GM12878 (cell line): ENCODE results near the gene TBL1XR1. TPM values are rescaled to one million over a fixed set of nuclear protein-coding genes. Genes with fewer than 3 reads are reported as not detected.
A peak's percentile ranks its signal among the peaks of the same experiment; 100 is the strongest.

Source experiments
- ATF7 ChIP-seq: fragments of 450-650 bp; IDR thresholded peaks from 2 replicates; pipeline ENCODE4 v1.6.1; 2016; ENCODE audit warnings: low read depth, mild to moderate bottlenecking
- CBFB ChIP-seq: IDR thresholded peaks from 2 replicates; pipeline ENCODE4 v1.6.1; 2016; ENCODE audit warnings: antibody characterized with exemption, low read depth
- E4F1 ChIP-seq: fragments of 450-650 bp; IDR thresholded peaks from 2 replicates; pipeline ENCODE4 v1.6.1; 2018; ENCODE audit warnings: borderline replicate concordance, mild to moderate bottlenecking; ENCODE audit not compliant: partially characterized antibody
- EED ChIP-seq: sonication (generic); IDR thresholded peaks from 2 replicates; pipeline ENCODE4 v1.6.1; 2016; ENCODE audit warnings: antibody characterized with exemption, low read depth
- GATAD2B ChIP-seq: fragments of 450-650 bp; conservative IDR thresholded peaks from 2 replicates; pipeline ENCODE4 v1.6.1; 2017; ENCODE audit warnings: low read depth, mild to moderate bottlenecking, moderate library complexity
- HDAC6 ChIP-seq: fragments of 200-600 bp; sonication (generic); IDR thresholded peaks from one replicate; pipeline ENCODE4 v1.8.0; 2017; ENCODE audit warnings: antibody characterized with exemption; ENCODE audit not compliant: unreplicated experiment
- JUNB ChIP-seq: IDR thresholded peaks from 2 replicates; pipeline ENCODE4 v1.6.1; 2016; ENCODE audit warnings: antibody characterized with exemption, mild to moderate bottlenecking
- MTA3 ChIP-seq: IDR thresholded peaks from 2 replicates; pipeline ENCODE4 v1.6.1; 2012; ENCODE audit warnings: low read length, inconsistent platforms, borderline replicate concordance
- MXI1 ChIP-seq: fragments of 150-350 bp; IDR thresholded peaks from 2 replicates; pipeline ENCODE4 v1.6.1; 2011; ENCODE audit warnings: low read depth, mild to moderate bottlenecking, inconsistent platforms, low read length, improper control_type of control experiment
- MYB ChIP-seq: fragments of 150-350 bp; IDR thresholded peaks from 2 replicates; pipeline ENCODE4 v1.6.1; 2014; ENCODE audit warnings: mild to moderate bottlenecking, low read depth, low read length, borderline replicate concordance
- NRF1 ChIP-seq: conservative IDR thresholded peaks from 2 replicates; pipeline ENCODE4 v1.6.1; 2011; ENCODE audit warnings: mild to moderate bottlenecking, low read depth, low read length, improper control_type of control experiment
- PAX8 ChIP-seq: fragments of 450-650 bp; IDR thresholded peaks from 2 replicates; pipeline ENCODE4 v1.6.1; 2017; ENCODE audit warnings: mild to moderate bottlenecking, moderate library complexity
- PKNOX1 ChIP-seq: fragments of 450-650 bp; IDR thresholded peaks from 2 replicates; pipeline ENCODE4 v1.6.1; 2016; ENCODE audit warnings: mild to moderate bottlenecking
- PRDM15 ChIP-seq: fragments of 450-650 bp; formaldehyde crosslinking; IDR thresholded peaks from 2 replicates; pipeline ENCODE4 v1.4.0; 2020; ENCODE audit warnings: mild to moderate bottlenecking, moderate library complexity
- RB1 ChIP-seq: fragments of 450-650 bp; formaldehyde crosslinking; IDR thresholded peaks from 2 replicates; pipeline ENCODE4 v1.6.1; 2017; ENCODE audit warnings: mild to moderate bottlenecking, borderline replicate concordance
- RBBP5 ChIP-seq: fragments of 200-600 bp; sonication (generic); conservative IDR thresholded peaks from 2 replicates; pipeline ENCODE4 v1.6.1; 2016
- RCOR1 ChIP-seq: conservative IDR thresholded peaks from 2 replicates; pipeline ENCODE4 v1.6.1; 2012; ENCODE audit warnings: low read depth, low read length, improper control_type of control experiment
- SREBF2 ChIP-seq: IDR thresholded peaks from 2 replicates; pipeline ENCODE4 v1.6.1; 2012; ENCODE audit warnings: mild to moderate bottlenecking, low read length
- TBL1XR1 ChIP-seq: IDR thresholded peaks from 2 replicates; pipeline ENCODE4 v1.6.1; 2012; ENCODE audit warnings: low read depth, low read length, improper control_type of control experiment
- WRNIP1 ChIP-seq: IDR thresholded peaks from 2 replicates; pipeline ENCODE4 v1.6.1; 2011; ENCODE audit warnings: low read depth, low read length, improper control_type of control experiment, borderline replicate concordance
- YBX1 ChIP-seq: fragments of 450-650 bp; IDR thresholded peaks from 2 replicates; pipeline ENCODE4 v1.6.1; 2016; ENCODE audit warnings: antibody characterized with exemption
- ZSCAN29 ChIP-seq: fragments of 450-650 bp; IDR thresholded peaks from 2 replicates; pipeline ENCODE4 v1.6.1; 2017; ENCODE audit warnings: mild to moderate bottlenecking, moderate library complexity
- polyA plus RNA-seq, 11 experiments: library from polyadenylated mRNA; depleted of rRNA in 4 of 11; unstranded in 6 of 11; stranded (reverse) in 5 of 11; fragments of >200 nt; fragmentation: Nextera tagmentation in 4 of 11; fragmentation: Illumina TruSeq in 1 of 11; extraction: Ambion mirVana in 4 of 11; extraction: Trizol in 1 of 11; gene quantifications; 1 replicate in 1 of 11; 2 replicates in 10 of 11; pipeline versions ENCODE4 v1.2.1 to v1.2.3, GENCODE V29; 2011 to 2016; ENCODE audit warnings: inconsistent platforms in 2 of 11, missing spikeins in 2 of 11, low read depth in 1 of 11
- total RNA-seq, 4 experiments: library from RNA; depleted of rRNA in 3 of 4; stranded (reverse); fragments of >200 nt in 3 of 4; fragmentation: Illumina TruSeq in 1 of 4; extraction: Trizol in 1 of 4; gene quantifications; 2 replicates each; pipeline versions ENCODE4 v1.2.1 to v1.2.3, GENCODE V29; 2013 to 2021
- TF ChIP-seq, protein P1 (sequence below): fragments of 150-350 bp; IDR thresholded peaks from 2 replicates; pipeline ENCODE4 v1.6.1; 2014; ENCODE audit warnings: mild to moderate bottlenecking, low read depth, low read length

Gene TBL1XR1
- total and polyA plus RNA-seq, 10 of the 15 experiments (the other 5 are each of a cell fraction or from before 2014, with no cell fraction given) = 13.0 to 115 (median 60.4) TPM

GRCh38 chr3:177057768-177058167 is 139.5 kb downstream of the TBL1XR1 start (continued):
- TF ChIP-seq RBBP5 (no peak), JUNB (peak; percentile 79; the same call in 1 of the 2 replicates), EED (peak; percentile 66), MXI1 (no peak), RCOR1 (no peak), SREBF2 (no peak), ATF7 (no peak), GATAD2B (no peak), MYB (no peak), MTA3 (peak; percentile 49; the same call in 1 of the 2 replicates), NRF1 (no peak), RB1 (no peak), PKNOX1 (no peak), CBFB (no peak), ZSCAN29 (no peak), E4F1 (no peak), PRDM15 (CRISPR knock-in tag) (no peak), YBX1 (no peak), HDAC6 (no peak), TBL1XR1 (no peak), PAX8 (no peak), WRNIP1 (no peak)
- TF ChIP-seq, protein P1, sequence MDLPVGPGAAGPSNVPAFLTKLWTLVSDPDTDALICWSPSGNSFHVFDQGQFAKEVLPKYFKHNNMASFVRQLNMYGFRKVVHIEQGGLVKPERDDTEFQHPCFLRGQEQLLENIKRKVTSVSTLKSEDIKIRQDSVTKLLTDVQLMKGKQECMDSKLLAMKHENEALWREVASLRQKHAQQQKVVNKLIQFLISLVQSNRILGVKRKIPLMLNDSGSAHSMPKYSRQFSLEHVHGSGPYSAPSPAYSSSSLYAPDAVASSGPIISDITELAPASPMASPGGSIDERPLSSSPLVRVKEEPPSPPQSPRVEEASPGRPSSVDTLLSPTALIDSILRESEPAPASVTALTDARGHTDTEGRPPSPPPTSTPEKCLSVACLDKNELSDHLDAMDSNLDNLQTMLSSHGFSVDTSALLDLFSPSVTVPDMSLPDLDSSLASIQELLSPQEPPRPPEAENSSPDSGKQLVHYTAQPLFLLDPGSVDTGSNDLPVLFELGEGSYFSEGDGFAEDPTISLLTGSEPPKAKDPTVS = no peak
